ENCODE data around the gene MYLK.

The MYLK gene

GRCh38 chr3:123586131-123586530 is 298.0 kb downstream of the MYLK start:
- peak; percentile 41 for DNase-seq (ENCODE audit: low read depth, low spot score)
- peak overlapping the region; percentile 98 for H3K27ac ChIP-seq

- H3K27ac ChIP-seq = peak within 1 kb of the TSS; percentile 98
- peak; percentile 84 for DNase-seq (ENCODE audit: low read depth, low spot score)
These were observed 298.9 kb downstream of the MYLK start, which contains the start of gene HACD2 for GRCh38 chr3:123584988-123585937. HACD2 (minus strand) TSS chr3:123585053; CDS start chr3:123585027, 26 bp downstream.

- peak overlapping the region; percentile 98 for H3K27ac ChIP-seq
- no peak for DNase-seq (ENCODE audit: low read depth, low spot score)
These were observed 299.7 kb downstream of the MYLK start for GRCh38 chr3:123584284-123584987.

- no peak for DNase-seq (ENCODE audit: low read depth, low spot score)
- H3K27ac ChIP-seq = peak overlapping the region; percentile 98
These were observed 300.6 kb downstream of the MYLK start for GRCh38 chr3:123583561-123583960.

GRCh38 chr3:123582315-123582714 is 301.8 kb downstream of the MYLK start:
- peak; percentile 39 for DNase-seq (ENCODE audit: low read depth, low spot score)
- H3K27ac ChIP-seq = peak overlapping the region; percentile 98

- H3K27ac ChIP-seq = no peak overlapping the region
- no peak for DNase-seq (ENCODE audit: low read depth, low spot score)
These were observed 308.0 kb downstream of the MYLK start for GRCh38 chr3:123576122-123576521.

GRCh38 chr3:123571973-123572365 is 312.2 kb downstream of the MYLK start:
- H3K27ac ChIP-seq = no peak overlapping the region
- DNase-seq (ENCODE audit: low read depth, low spot score) = no peak

- DNase-seq (ENCODE audit: low read depth, low spot score) = no peak
- no peak overlapping the region for H3K27ac ChIP-seq
These were observed 312.7 kb downstream of the MYLK start for GRCh38 chr3:123571264-123571972.

GRCh38 chr3:123568875-123569274 is 315.3 kb downstream of the MYLK start:
- H3K27ac ChIP-seq = no peak overlapping the region
- no peak for DNase-seq (ENCODE audit: low read depth, low spot score)

- DNase-seq (ENCODE audit: low read depth, low spot score) = no peak
These were observed 316.1 kb downstream of the MYLK start for GRCh38 chr3:123568034-123568433.

GRCh38 chr3:123564056-123564455 is 320.1 kb downstream of the MYLK start:
- no peak for DNase-seq (ENCODE audit: low read depth, low spot score)
- no peak overlapping the region for H3K27ac ChIP-seq

More at GRCh38 chr3:123568034-123568433, 316.1 kb downstream of the MYLK start:
- no peak overlapping the region for H3K27ac ChIP-seq

- no peak for DNase-seq (ENCODE audit: low read depth, low spot score)
- H3K27ac ChIP-seq = no peak overlapping the region
These were observed 321.6 kb downstream of the MYLK start for GRCh38 chr3:123562547-123562946.

- no peak overlapping the region for H3K27ac ChIP-seq
- DNase-seq (ENCODE audit: low read depth, low spot score) = no peak
These were observed 322.9 kb downstream of the MYLK start for GRCh38 chr3:123561188-123561587.

Data from epithelial cell of prostate (primary cell).